Bone marrow (tissue), 2 donors: ENCODE data around the gene CT45A8.
"Not testable (repeated sequence)": the region's sequence is repeated elsewhere in the genome, so short reads cannot be mapped to it uniquely, and the experiment has no call there.

ENCODE experiments used
- DNase-seq, 2 donors: peaks; one replicate each; lab custom pipeline; 2025; lab: John Stamatoyannopoulos, UW

Gene CT45A8, protein sequence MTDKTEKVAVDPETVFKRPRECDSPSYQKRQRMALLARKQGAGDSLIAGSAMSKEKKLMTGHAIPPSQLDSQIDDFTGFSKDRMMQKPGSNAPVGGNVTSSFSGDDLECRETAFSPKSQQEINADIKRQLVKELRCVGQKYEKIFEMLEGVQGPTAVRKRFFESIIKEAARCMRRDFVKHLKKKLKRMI

DNA sequence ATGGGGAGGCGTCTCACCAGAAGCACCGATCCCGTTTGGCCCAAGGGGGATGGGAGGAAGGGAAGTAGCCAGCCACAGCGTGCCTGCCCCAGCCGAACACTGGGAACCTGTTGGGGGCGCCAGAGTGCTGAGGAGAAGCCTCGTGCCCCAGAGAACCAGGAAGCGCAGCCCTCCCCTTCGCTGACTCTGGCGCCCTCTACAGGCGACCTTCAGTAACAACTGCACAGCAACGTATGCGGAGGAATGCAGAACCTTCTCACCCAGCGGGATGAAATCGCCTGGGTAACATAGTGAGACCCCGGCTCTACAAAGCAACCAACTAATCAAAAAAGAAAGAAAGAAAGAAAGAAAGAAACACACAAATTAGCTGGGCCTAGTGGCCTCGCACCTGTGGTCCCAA is at the start of gene CT45A8:
TSS of gene CT45A8 (minus strand) at position 101 of the 400 bp plus-strand sequence. CDS start 3,755 bp downstream, outside the sequence.
- DNase-seq = not testable (repeated sequence)

DNA sequence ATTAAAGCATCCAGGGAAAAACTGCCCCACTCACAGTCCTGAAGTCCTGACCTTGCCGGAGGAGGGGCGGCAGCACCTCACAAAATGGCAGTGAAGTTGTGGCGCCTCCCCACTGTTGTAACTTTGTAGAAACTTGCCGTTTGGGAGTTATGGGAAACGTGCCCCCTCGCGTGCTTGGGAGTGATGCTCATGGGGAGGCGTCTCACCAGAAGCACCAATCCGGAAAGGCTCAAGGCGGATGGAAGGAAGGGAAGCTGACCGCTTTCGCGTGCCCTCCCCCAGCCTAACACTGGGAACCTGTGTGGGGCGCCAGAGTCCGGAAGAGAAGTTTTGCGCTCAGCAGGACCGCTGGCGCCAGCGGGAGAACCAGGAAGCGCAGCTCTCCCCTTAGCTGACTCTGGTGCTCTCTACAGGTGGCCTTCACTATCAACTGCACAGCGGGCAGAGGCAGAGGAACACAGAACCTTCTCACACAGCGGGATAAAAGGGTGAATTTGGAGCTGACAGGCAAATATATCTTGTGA is 39.0 kb upstream of the CT45A8 start, which contains the start of the genes CT45A10 and SAGE1:
TSS of gene CT45A10 (minus strand) at position 151 of the 524 bp plus-strand sequence. CDS start 8,100 bp downstream, outside the sequence.
TSS of gene SAGE1 (plus strand) at position 423 of the 524 bp plus-strand sequence. CDS start 2,527 bp downstream, outside the sequence.
- no peak for DNase-seq

DNA sequence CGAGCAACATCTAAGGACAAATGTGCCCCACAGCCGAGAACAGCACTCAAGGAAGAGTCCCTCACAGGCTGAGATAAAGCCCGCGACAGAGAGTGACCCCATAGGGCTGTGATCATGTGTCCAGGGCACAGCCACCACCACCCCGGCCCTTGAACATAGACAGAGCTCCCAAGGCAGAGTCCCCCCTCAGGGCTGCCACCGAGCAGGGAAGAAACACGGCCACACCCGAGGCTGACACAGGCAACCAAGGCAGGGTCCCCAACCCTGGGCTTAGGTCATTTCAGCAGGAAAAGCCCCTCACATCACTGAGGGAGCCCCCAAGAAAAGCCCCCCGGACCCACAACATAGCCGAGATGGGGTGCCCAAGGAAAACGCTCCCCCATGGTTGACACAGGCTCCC is 38.4 kb upstream of the CT45A8 start:
- DNase-seq = no peak

DNA sequence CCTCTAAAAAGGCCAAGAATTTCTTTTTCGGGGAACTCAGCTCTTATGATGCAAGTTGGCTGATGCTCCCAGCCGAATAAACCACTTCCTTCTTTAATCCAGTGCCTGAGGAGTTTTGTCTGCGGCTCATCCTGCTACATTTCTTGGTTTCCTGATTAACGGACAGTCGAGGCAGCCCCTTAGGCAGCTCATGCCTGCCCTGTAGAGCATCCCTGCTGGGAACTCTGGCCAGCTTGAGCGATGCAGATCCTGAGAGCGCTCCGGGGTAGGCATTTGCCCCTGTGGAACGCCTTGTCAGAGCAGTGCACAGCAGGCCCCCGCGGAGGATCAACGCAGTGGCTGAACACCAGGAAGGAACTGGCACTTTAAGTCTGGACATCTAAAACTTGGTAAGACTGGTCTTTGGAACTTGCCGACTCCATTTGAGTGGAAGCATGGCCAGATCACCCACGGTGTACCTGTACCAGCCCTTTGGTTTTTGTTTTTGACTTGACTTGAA is 35.8 kb upstream of the CT45A8 start:
- DNase-seq = no peak

DNA sequence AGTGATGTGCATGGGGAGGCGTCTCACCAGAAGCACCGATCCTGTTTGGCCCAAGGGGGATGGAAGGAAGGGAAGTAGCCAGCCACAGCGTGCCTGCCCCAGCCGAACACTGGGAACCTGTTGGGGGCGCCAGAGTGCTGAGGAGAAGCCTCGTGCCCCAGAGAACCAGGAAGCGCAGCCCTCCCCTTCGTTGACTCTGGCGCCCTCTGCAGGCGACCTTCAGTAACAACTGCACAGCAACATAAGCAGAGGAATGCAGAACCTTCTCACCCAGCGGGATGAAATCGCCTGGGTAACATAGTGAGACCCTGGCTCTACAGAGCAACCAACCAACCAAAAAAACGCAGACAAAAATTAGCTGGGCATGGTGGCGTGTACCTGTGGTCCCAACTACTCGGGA is 34.6 kb upstream of the CT45A8 start:
- not testable (repeated sequence) for DNase-seq

DNA sequence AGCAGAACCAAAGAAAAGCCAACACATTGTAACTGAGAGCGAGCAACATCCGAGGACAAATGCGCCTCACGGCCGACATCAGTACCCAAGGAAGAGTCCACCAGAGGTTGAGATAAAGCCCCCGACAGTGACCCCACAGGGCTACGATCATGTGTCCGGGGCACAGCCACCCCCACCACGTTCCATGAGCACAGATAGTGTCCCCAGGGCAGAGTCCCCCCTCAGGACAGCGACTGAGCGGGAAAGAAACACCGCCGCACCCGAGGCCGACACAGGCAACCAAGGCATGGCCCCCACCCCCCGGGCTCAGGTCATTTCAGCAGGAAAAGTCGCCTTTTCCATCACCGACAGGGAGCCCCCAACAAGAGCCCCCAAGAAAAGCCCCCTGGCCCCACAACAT is 33.9 kb upstream of the CT45A8 start:
- DNase-seq = not testable (repeated sequence)

DNA sequence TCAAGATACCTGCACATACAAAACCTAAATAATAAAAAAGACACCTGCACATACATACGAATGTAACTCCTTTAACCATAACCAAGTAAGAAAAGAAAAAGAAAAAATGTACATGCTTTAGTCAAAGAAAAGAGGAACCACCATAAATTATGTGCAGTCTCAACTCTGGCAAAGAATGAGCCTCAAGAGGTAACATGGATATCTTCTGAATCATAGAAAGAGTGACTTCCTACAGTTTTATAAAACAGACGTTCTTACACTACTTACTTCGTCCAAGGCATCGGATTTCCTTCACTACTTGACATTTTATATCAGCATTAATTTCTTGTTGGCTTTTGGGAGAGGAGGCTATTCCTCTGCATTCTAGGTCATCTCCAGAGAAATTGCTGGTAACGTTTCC is 28.4 kb upstream of the CT45A8 start:
- DNase-seq = not testable (repeated sequence)

DNA sequence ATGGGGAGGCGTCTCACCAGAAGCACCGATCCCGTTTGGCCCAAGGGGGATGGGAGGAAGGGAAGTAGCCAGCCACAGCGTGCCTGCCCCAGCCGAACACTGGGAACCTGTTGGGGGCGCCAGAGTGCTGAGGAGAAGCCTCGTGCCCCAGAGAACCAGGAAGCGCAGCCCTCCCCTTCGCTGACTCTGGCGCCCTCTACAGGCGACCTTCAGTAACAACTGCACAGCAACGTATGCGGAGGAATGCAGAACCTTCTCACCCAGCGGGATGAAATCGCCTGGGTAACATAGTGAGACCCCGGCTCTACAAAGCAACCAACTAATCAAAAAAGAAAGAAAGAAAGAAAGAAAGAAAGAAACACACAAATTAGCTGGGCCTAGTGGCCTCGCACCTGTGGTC is 17.4 kb upstream of the CT45A8 start, which contains the start of gene CT45A9:
TSS of gene CT45A9 (minus strand) at position 101 of the 400 bp plus-strand sequence. CDS start 3,751 bp downstream, outside the sequence.
- DNase-seq = not testable (repeated sequence)

DNA sequence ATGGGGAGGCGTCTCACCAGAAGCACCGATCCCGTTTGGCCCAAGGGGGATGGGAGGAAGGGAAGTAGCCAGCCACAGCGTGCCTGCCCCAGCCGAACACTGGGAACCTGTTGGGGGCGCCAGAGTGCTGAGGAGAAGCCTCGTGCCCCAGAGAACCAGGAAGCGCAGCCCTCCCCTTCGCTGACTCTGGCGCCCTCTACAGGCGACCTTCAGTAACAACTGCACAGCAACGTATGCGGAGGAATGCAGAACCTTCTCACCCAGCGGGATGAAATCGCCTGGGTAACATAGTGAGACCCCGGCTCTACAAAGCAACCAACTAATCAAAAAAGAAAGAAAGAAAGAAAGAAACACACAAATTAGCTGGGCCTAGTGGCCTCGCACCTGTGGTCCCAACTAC is 17.2 kb downstream of the CT45A8 start, which contains the start of gene CT45A7:
TSS of gene CT45A7 (minus strand) at position 101 of the 400 bp plus-strand sequence. CDS start 3,747 bp downstream, outside the sequence.
- DNase-seq = not testable (repeated sequence)

DNA sequence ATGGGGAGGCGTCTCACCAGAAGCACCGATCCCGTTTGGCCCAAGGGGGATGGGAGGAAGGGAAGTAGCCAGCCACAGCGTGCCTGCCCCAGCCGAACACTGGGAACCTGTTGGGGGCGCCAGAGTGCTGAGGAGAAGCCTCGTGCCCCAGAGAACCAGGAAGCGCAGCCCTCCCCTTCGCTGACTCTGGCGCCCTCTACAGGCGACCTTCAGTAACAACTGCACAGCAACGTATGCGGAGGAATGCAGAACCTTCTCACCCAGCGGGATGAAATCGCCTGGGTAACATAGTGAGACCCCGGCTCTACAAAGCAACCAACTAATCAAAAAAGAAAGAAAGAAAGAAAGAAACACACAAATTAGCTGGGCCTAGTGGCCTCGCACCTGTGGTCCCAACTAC is 34.4 kb downstream of the CT45A8 start, which contains the start of gene CT45A2:
TSS of gene CT45A2 (minus strand) at position 101 of the 400 bp plus-strand sequence. CDS start 3,747 bp downstream, outside the sequence.
- DNase-seq = not testable (repeated sequence)

DNA sequence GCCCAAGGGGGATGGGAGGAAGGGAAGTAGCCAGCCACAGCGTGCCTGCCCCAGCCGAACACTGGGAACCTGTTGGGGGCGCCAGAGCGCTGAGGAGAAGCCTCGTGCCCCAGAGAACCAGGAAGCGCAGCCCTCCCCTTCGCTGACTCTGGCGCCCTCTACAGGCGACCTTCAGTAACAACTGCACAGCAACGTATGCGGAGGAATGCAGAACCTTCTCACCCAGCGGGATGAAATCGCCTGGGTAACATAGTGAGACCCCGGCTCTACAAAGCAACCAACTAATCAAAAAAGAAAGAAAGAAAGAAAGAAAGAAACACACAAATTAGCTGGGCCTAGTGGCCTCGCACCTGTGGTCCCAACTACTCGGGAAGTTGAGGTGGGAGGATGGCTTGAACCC is 51.7 kb downstream of the CT45A8 start, which contains the start of gene CT45A6:
TSS of gene CT45A6 (minus strand) at position 101 of the 400 bp plus-strand sequence. CDS start 3,794 bp downstream, outside the sequence.
- DNase-seq = not testable (repeated sequence)
